A549 (cell line): ENCODE measurements around the gene GPS1.

Source experiments
- CEBPB ChIP-seq, 2 experiments: fragments of >200 bp in 1 of 2; sonication (Bioruptor Twin) in 1 of 2; formaldehyde crosslinking in 1 of 2; IDR thresholded peaks; 2 replicates each; pipeline ENCODE4 v1.6.1; 2012 to 2016
- CTCF ChIP-seq: fragments of >200 bp; sonication (Bioruptor Twin); formaldehyde crosslinking; IDR thresholded peaks from 3 replicates; pipeline ENCODE4 v1.5.1; 2016
- ESRRA ChIP-seq: fragments of 150-350 bp; IDR thresholded peaks from 2 replicates; pipeline ENCODE4 v1.6.1; 2014; ENCODE audit warnings: mild to moderate bottlenecking, low read length, borderline replicate concordance
- FOSL2 ChIP-seq, 2 experiments: fragments of 450-650 bp in 1 of 2; fragments of >200 bp in 1 of 2; sonication (Bioruptor Twin) in 1 of 2; formaldehyde crosslinking; IDR thresholded peaks; 2 replicates each; pipeline versions ENCODE4 v1.5.0 to v1.6.1; 2016 to 2020; ENCODE audit warnings: mild to moderate bottlenecking in 1 of 2, moderate library complexity in 1 of 2
- FOXS1 ChIP-seq: fragments of 250-450 bp; sonication (Bioruptor Pico); IDR thresholded peaks from 2 replicates; pipeline ENCODE4 v1.5.0; 2020; ENCODE audit warnings: mild to moderate bottlenecking, moderate library complexity
- POLR2A ChIP-seq: IDR thresholded peaks from 2 replicates; pipeline ENCODE4 v1.6.1; 2012; ENCODE audit warnings: mild to moderate bottlenecking, low read length
- SMC3 ChIP-seq: fragments of >200 bp; sonication (Bioruptor Twin); formaldehyde crosslinking; IDR thresholded peaks from 3 replicates; pipeline ENCODE4 v1.6.1; 2018; ENCODE audit warnings: inconsistent platforms

- no peak for TF ChIP-seq SMC3
- TF ChIP-seq CEBPB (IDR thresholded peaks at IDR 0.05) = no peak
- TF ChIP-seq ESRRA = no peak
- TF ChIP-seq FOXS1 (CRISPR knock-in tag) = no peak
- TF ChIP-seq FOSL2 (IDR thresholded peaks at IDR 0.05) = no peak
- TF ChIP-seq FOSL2 (CRISPR knock-in tag; IDR thresholded peaks at IDR 0.05) = no peak
- no peak for TF ChIP-seq CTCF
- peak; percentile 44 for TF ChIP-seq POLR2A
Measured at GRCh38 chr17:82051776-82052637, at the start of gene GPS1, which contains the start of gene RFNG.
